HG03196 (cell line): Measurements from ENCODE around the gene DNASE1L2.
"Not testable (repeated sequence)": the region's sequence is repeated elsewhere in the genome, so short reads cannot be mapped to it uniquely, and the experiment has no call there.

Source experiments
- ATAC-seq: cut with Tn5 transposase; IDR thresholded peaks from one replicate; pipeline ENCODE4 v1.9.1; 2021; ENCODE audit not compliant: unreplicated experiment

DNASE1L2 gene

GRCh38 chr16:2238150-2238837 lies 2.0 kb downstream of the DNASE1L2 start:
- ATAC-seq, result no peak

- no peak for ATAC-seq
Observed at GRCh38 chr16:2238838-2239675, 2.8 kb downstream of the DNASE1L2 start.

- ATAC-seq, result not testable (repeated sequence)
Observed at GRCh38 chr16:2240331-2240730, 4.1 kb downstream of the DNASE1L2 start.

GRCh38 chr16:2242598-2242997 lies 6.4 kb downstream of the DNASE1L2 start:
- no peak for ATAC-seq

GRCh38 chr16:2243031-2243528 lies 6.8 kb downstream of the DNASE1L2 start:
- no peak for ATAC-seq

GRCh38 chr16:2243781-2244180 lies 7.5 kb downstream of the DNASE1L2 start:
- ATAC-seq, result no peak

GRCh38 chr16:2244301-2244700 lies 8.1 kb downstream of the DNASE1L2 start:
- ATAC-seq, result no peak

- no peak for ATAC-seq
Observed at GRCh38 chr16:2244926-2245795, 8.9 kb downstream of the DNASE1L2 start.

GRCh38 chr16:2246301-2246885 lies 10.1 kb downstream of the DNASE1L2 start:
- no peak for ATAC-seq

- no peak for ATAC-seq
Observed at GRCh38 chr16:2250652-2251295, 14.5 kb downstream of the DNASE1L2 start.

- peak; percentile 85 for ATAC-seq
Observed at GRCh38 chr16:2251296-2252111, 15.3 kb downstream of the DNASE1L2 start, which contains the start of gene ECI1. ECI1 (minus strand) TSS chr16:2251587; CDS start chr16:2251566, 21 bp downstream.

GRCh38 chr16:2252806-2253148 lies 16.5 kb downstream of the DNASE1L2 start:
- no peak for ATAC-seq

GRCh38 chr16:2253293-2253692 lies 17.0 kb downstream of the DNASE1L2 start:
- no peak for ATAC-seq

- no peak for ATAC-seq
Observed at GRCh38 chr16:2256531-2257140, 20.4 kb downstream of the DNASE1L2 start.

GRCh38 chr16:2257726-2258125 lies 21.5 kb downstream of the DNASE1L2 start:
- no peak for ATAC-seq

GRCh38 chr16:2258530-2258929 lies 22.3 kb downstream of the DNASE1L2 start:
- ATAC-seq, result not testable (repeated sequence)

GRCh38 chr16:2260250-2260649 lies 24.0 kb downstream of the DNASE1L2 start:
- no peak for ATAC-seq

- not testable (repeated sequence) for ATAC-seq
Observed at GRCh38 chr16:2263026-2263425, 26.8 kb downstream of the DNASE1L2 start.

GRCh38 chr16:2266887-2267286 lies 30.6 kb downstream of the DNASE1L2 start:
- ATAC-seq, result not testable (repeated sequence)
